Thymus (tissue), 11 donors: ENCODE results near the gene ANKUB1. TPM values are rescaled to one million over a fixed set of nuclear protein-coding genes. Genes with fewer than 3 reads are reported as not detected.

Experiments
- DNase-seq, 9 donors: peaks; one replicate each; pipeline ENCODE4 v3.0.0-alpha.2; 2013; ENCODE audit warnings: low spot score in 9 of 9, low read depth in 6 of 9, missing footprints in 1 of 9
- H3K27ac ChIP-seq, 2 donors: one replicate each; pipeline ENCODE4 v1.5.1; 2013; ENCODE audit warnings: control low read depth in 1 of 2, low read depth in 1 of 2, low read length in 1 of 2, mild to moderate bottlenecking in 1 of 2, moderate library complexity in 1 of 2
- H3K27me3 ChIP-seq, 2 donors: one replicate each; pipeline ENCODE4 v1.5.1; 2013; ENCODE audit warnings: low read length in 1 of 2; ENCODE audit not compliant: control insufficient read depth in 2 of 2, insufficient read depth in 1 of 2
- H3K36me3 ChIP-seq, 2 donors: one replicate each; pipeline ENCODE4 v1.5.1; 2013; ENCODE audit warnings: low read length in 1 of 2, mild to moderate bottlenecking in 1 of 2, moderate library complexity in 1 of 2; ENCODE audit not compliant: control insufficient read depth in 2 of 2, insufficient read depth in 2 of 2
- H3K4me1 ChIP-seq, 2 donors: one replicate each; pipeline ENCODE4 v1.5.1; 2013; ENCODE audit warnings: low read length in 2 of 2; ENCODE audit not compliant: control insufficient read depth in 2 of 2, insufficient read depth in 2 of 2
- H3K4me3 ChIP-seq, 2 donors: one replicate each; pipeline ENCODE4 v1.5.1; 2013; ENCODE audit warnings: low read length in 2 of 2, control low read depth in 1 of 2, mild to moderate bottlenecking in 1 of 2
- H3K9me3 ChIP-seq, 2 donors: one replicate each; pipeline ENCODE4 v1.5.1; 2013; ENCODE audit warnings: low read length in 1 of 2, mild to moderate bottlenecking in 1 of 2; ENCODE audit not compliant: control insufficient read depth in 2 of 2, insufficient read depth in 1 of 2
- WGBS: extraction: QIAGEN DNeasy Blood & Tissue Kit; methylation state at CpG from one replicate; pipeline ENCODE4 v1.1.7; 2013; 5-methylcytosine and 5-hydroxymethylcytosine counted together
- polyA plus RNA-seq: library from polyadenylated mRNA; stranded (reverse); fragments of 200-250 nt; gene quantifications from one replicate; pipeline ENCODE4 v1.2.3, GENCODE V29; 2013
- total RNA-seq: library from RNA; stranded (reverse); fragments of 120-200 nt; gene quantifications from one replicate; pipeline ENCODE4 v1.2.4, GENCODE V29; 2013
- donor health status: healthy.

Gene ANKUB1
- total and polyA plus RNA-seq, 2 donors: not detected

- Histone ChIP-seq H3K27me3 (no peaks in the 10 kb centered on the region), H3K4me1 (no peaks in the 10 kb centered on the region), H3K36me3 (no peaks in the 10 kb centered on the region), H3K4me3 (no peak overlapping the region), H3K27ac (no peak overlapping the region), H3K9me3 (no peaks in the 10 kb centered on the region)
- no peak for DNase-seq
- 97% methylated on average over 13 of the region's 13 CpGs for WGBS
Observed at GRCh38 chr3:149715247-149715646, 77.1 kb downstream of the ANKUB1 start.

GRCh38 chr3:149713730-149714654, 78.4 kb downstream of the ANKUB1 start:
- DNase-seq: no peak
- Histone ChIP-seq H3K4me1 (no peaks in the 10 kb centered on the region), H3K27me3 (no peaks in the 10 kb centered on the region), H3K9me3 (no peaks in the 10 kb centered on the region), H3K36me3 (no peaks in the 10 kb centered on the region), H3K4me3 (no peak overlapping the region), H3K27ac (no peak overlapping the region)
- 97% methylated on average over 38 of the region's 38 CpGs for WGBS

Other genes with a start within 250 kb of the ANKUB1 start
- 1.6 TPM for gene WWTR1, start 134.5 kb downstream of the ANKUB1 start, total RNA-seq
- gene WWTR1, start 134.5 kb downstream of the ANKUB1 start, polyA plus RNA-seq: 12.9 TPM
- gene COMMD2, start 40.1 kb downstream of the ANKUB1 start, total RNA-seq: 25.5 TPM
- gene COMMD2, start 40.1 kb downstream of the ANKUB1 start, polyA plus RNA-seq: 18.0 TPM
- gene RNF13, start 20.7 kb upstream of the ANKUB1 start, total RNA-seq: 53.3 TPM
- 57.2 TPM for gene RNF13, start 20.7 kb upstream of the ANKUB1 start, polyA plus RNA-seq
- gene PFN2, start 178.3 kb upstream of the ANKUB1 start, total RNA-seq: 23.6 TPM
- gene PFN2, start 178.3 kb upstream of the ANKUB1 start, polyA plus RNA-seq: 73.9 TPM